GM12875 (cell line): ENCODE results near the gene MAPK10.

Source experiments
- H3K4me3 ChIP-seq: one replicate; pipeline ENCODE4 v1.5.1; 2011; ENCODE audit warnings: low read depth, low read length, control low read depth
- CTCF ChIP-seq: IDR thresholded peaks from 2 replicates; pipeline ENCODE4 v1.5.1; 2011; ENCODE audit warnings: low read depth, mild to moderate bottlenecking, control low read depth, inconsistent platforms, low read length, moderate library complexity, borderline replicate concordance; ENCODE audit not compliant: insufficient read depth

Gene MAPK10

GRCh38 chr4:86329431-86329830 is 30.4 kb downstream of the MAPK10 start:
- no peak for TF ChIP-seq CTCF
- no peak overlapping the region for H3K4me3 ChIP-seq

GRCh38 chr4:86326400-86326799 is 33.5 kb downstream of the MAPK10 start:
- no peak overlapping the region for H3K4me3 ChIP-seq
- no peak for TF ChIP-seq CTCF

- no peak overlapping the region for H3K4me3 ChIP-seq
- TF ChIP-seq CTCF: no peak
Measured at GRCh38 chr4:86319390-86319789, 40.5 kb downstream of the MAPK10 start.

- H3K4me3 ChIP-seq: no peak overlapping the region
- TF ChIP-seq CTCF: no peak
Measured at GRCh38 chr4:86315579-86315978, 44.3 kb downstream of the MAPK10 start.

GRCh38 chr4:86313656-86314055 is 46.2 kb downstream of the MAPK10 start:
- no peak overlapping the region for H3K4me3 ChIP-seq
- TF ChIP-seq CTCF: no peak

- no peak overlapping the region for H3K4me3 ChIP-seq
- no peak for TF ChIP-seq CTCF
Measured at GRCh38 chr4:86307432-86307831, 52.4 kb downstream of the MAPK10 start.

GRCh38 chr4:86306816-86307215 is 53.0 kb downstream of the MAPK10 start:
- no peak for TF ChIP-seq CTCF
- no peak overlapping the region for H3K4me3 ChIP-seq
